GM19468 (cell line): Measurements from ENCODE around the gene ATXN2L.

ENCODE experiments used
- ATAC-seq: cut with Tn5 transposase; IDR thresholded peaks from one replicate; pipeline ENCODE4 v1.9.1; 2021; ENCODE audit warnings: mild to moderate bottlenecking, moderate library complexity, moderate number of reproducible peaks; ENCODE audit not compliant: unreplicated experiment; ENCODE audit errors: extremely low read depth

ATXN2L gene

GRCh38 chr16:28837672-28838557 is 15.1 kb downstream of the ATXN2L start:
- no peak for ATAC-seq

- no peak for ATAC-seq
Observed at GRCh38 chr16:28838558-28838918, 15.7 kb downstream of the ATXN2L start.

GRCh38 chr16:28839004-28839639 is 16.3 kb downstream of the ATXN2L start:
- ATAC-seq, result no peak

GRCh38 chr16:28839899-28840298 is 17.1 kb downstream of the ATXN2L start:
- no peak for ATAC-seq

GRCh38 chr16:28842696-28843095 is 19.9 kb downstream of the ATXN2L start:
- ATAC-seq, result no peak

- no peak for ATAC-seq
Observed at GRCh38 chr16:28843766-28844165, 21.0 kb downstream of the ATXN2L start.

GRCh38 chr16:28844226-28844885 is 21.6 kb downstream of the ATXN2L start:
- ATAC-seq, result no peak

GRCh38 chr16:28845293-28845692 is 22.5 kb downstream of the ATXN2L start:
- ATAC-seq, result no peak

GRCh38 chr16:28845761-28846079 is 22.9 kb downstream of the ATXN2L start:
- no peak for ATAC-seq

- peak; percentile 73 for ATAC-seq
Observed at GRCh38 chr16:28846080-28846932, 23.5 kb downstream of the ATXN2L start, which contains the start of gene TUFM. Gene TUFM, minus strand, starts transcription at chr16:28846348. Its CDS starts 79 bp downstream, at chr16:28846269.

GRCh38 chr16:28846933-28847273 is 24.1 kb downstream of the ATXN2L start:
- no peak for ATAC-seq

- no peak for ATAC-seq
Observed at GRCh38 chr16:28858421-28858820, 35.6 kb downstream of the ATXN2L start.

- ATAC-seq, result no peak
Observed at GRCh38 chr16:28859326-28859725, 36.5 kb downstream of the ATXN2L start.

GRCh38 chr16:28863929-28864793 is 41.4 kb downstream of the ATXN2L start:
- ATAC-seq, result no peak

GRCh38 chr16:28865001-28865688 is 42.3 kb downstream of the ATXN2L start:
- no peak for ATAC-seq

GRCh38 chr16:28865722-28866453 is 43.1 kb downstream of the ATXN2L start:
- no peak for ATAC-seq

- ATAC-seq, result no peak
Observed at GRCh38 chr16:28866454-28866804, 43.6 kb downstream of the ATXN2L start.

GRCh38 chr16:28867241-28867640 is 44.4 kb downstream of the ATXN2L start:
- ATAC-seq, result no peak
